GM04503 (cell line): ENCODE data around the gene BUB1B.
A peak's percentile ranks its signal among the peaks of the same experiment; 100 is the strongest.

ENCODE experiments used
- DNase-seq: peaks from one replicate; pipeline ENCODE4 v3.0.0-alpha.2; 2012; ENCODE audit warnings: low read depth

Gene BUB1B

GRCh38 chr15:40252438-40253166, 91.7 kb downstream of the BUB1B start:
- DNase-seq: no peak

- no peak for DNase-seq
Observed at GRCh38 chr15:40253167-40253790, 92.4 kb downstream of the BUB1B start.

- no peak for DNase-seq
Observed at GRCh38 chr15:40254452-40254851, 93.6 kb downstream of the BUB1B start.

- DNase-seq: no peak
Observed at GRCh38 chr15:40255033-40255432, 94.2 kb downstream of the BUB1B start.

- no peak for DNase-seq
Observed at GRCh38 chr15:40256638-40257235, 95.9 kb downstream of the BUB1B start.

- DNase-seq: no peak
Observed at GRCh38 chr15:40257656-40258450, 97.0 kb downstream of the BUB1B start.

- no peak for DNase-seq
Observed at GRCh38 chr15:40258544-40258943, 97.7 kb downstream of the BUB1B start.

GRCh38 chr15:40259021-40259420, 98.2 kb downstream of the BUB1B start:
- DNase-seq: no peak

- peak; percentile 21 for DNase-seq
Observed at GRCh38 chr15:40263024-40263754, 102.3 kb downstream of the BUB1B start.

GRCh38 chr15:40264321-40265153, 103.7 kb downstream of the BUB1B start:
- DNase-seq: no peak

- no peak for DNase-seq
Observed at GRCh38 chr15:40265355-40265754, 104.5 kb downstream of the BUB1B start.

- DNase-seq: no peak
Observed at GRCh38 chr15:40265875-40266274, 105.0 kb downstream of the BUB1B start.

GRCh38 chr15:40266828-40267304, 106.0 kb downstream of the BUB1B start:
- peak; percentile 55 for DNase-seq

- no peak for DNase-seq
Observed at GRCh38 chr15:40267670-40268069, 106.8 kb downstream of the BUB1B start.

- DNase-seq: no peak
Observed at GRCh38 chr15:40269604-40270003, 108.7 kb downstream of the BUB1B start.

GRCh38 chr15:40270246-40270995, 109.6 kb downstream of the BUB1B start:
- no peak for DNase-seq
